GM23248 (cell line): Measurements from ENCODE around the gene RNF225. TPM values are rescaled to one million over a fixed set of nuclear protein-coding genes. Genes with fewer than 3 reads are reported as not detected.

Source experiments
- DNase-seq: peaks from one replicate; pipeline ENCODE4 v3.0.0-alpha.2; 2015
- H2AFZ ChIP-seq: fragments of 200-600 bp; sonication (generic); 2 replicates; pipeline ENCODE4 v1.6.1; 2016; ENCODE audit warnings: antibody characterized with exemption
- H3F3A ChIP-seq: fragments of 200-600 bp; sonication (generic); 2 replicates; pipeline ENCODE4 v1.6.1; 2016; ENCODE audit warnings: mild to moderate bottlenecking, antibody characterized with exemption, mixed run types; ENCODE audit not compliant: insufficient read depth
- H3K27ac ChIP-seq: fragments of 200-600 bp; sonication (generic); 2 replicates; pipeline ENCODE4 v1.5.1; 2016; ENCODE audit warnings: mild to moderate bottlenecking
- H3K27me3 ChIP-seq: fragments of 200-600 bp; sonication (generic); replicated peaks from 2 replicates; pipeline ENCODE4 v1.6.1; 2016; ENCODE audit warnings: mild to moderate bottlenecking; ENCODE audit not compliant: insufficient read depth
- H3K36me3 ChIP-seq: fragments of 200-600 bp; sonication (generic); 2 replicates; pipeline ENCODE4 v1.6.1; 2016; ENCODE audit warnings: low read depth, mild to moderate bottlenecking
- H3K4me1 ChIP-seq: fragments of 200-600 bp; sonication (generic); 2 replicates; pipeline ENCODE4 v1.6.1; 2016; ENCODE audit warnings: mild to moderate bottlenecking; ENCODE audit not compliant: insufficient read depth
- H3K4me2 ChIP-seq: fragments of 200-600 bp; sonication (generic); one replicate; pipeline ENCODE4 v1.6.1; 2016; ENCODE audit warnings: mild to moderate bottlenecking; ENCODE audit not compliant: unreplicated experiment
- H3K4me3 ChIP-seq: fragments of 200-600 bp; sonication (generic); 2 replicates; pipeline ENCODE4 v1.5.1; 2016; ENCODE audit warnings: mild to moderate bottlenecking
- H3K79me2 ChIP-seq: fragments of 200-600 bp; sonication (generic); 2 replicates; pipeline ENCODE4 v1.6.1; 2016; ENCODE audit warnings: mild to moderate bottlenecking; ENCODE audit not compliant: insufficient read depth
- H3K9ac ChIP-seq: fragments of 200-600 bp; sonication (generic); 2 replicates; pipeline ENCODE4 v1.6.1; 2016; ENCODE audit warnings: mild to moderate bottlenecking
- H3K9me2 ChIP-seq: fragments of 200-600 bp; sonication (generic); 2 replicates; pipeline ENCODE4 v1.6.1; 2016; ENCODE audit warnings: mixed run types, mild to moderate bottlenecking, moderate library complexity; ENCODE audit not compliant: insufficient read depth
- H3K9me3 ChIP-seq: fragments of 200-600 bp; sonication (generic); one replicate; pipeline ENCODE4 v1.6.1; 2017; ENCODE audit warnings: low read depth
- H4K20me1 ChIP-seq: fragments of 200-600 bp; sonication (generic); 2 replicates; pipeline ENCODE4 v1.6.0; 2016; ENCODE audit not compliant: insufficient read depth
- EZH2 ChIP-seq: fragments of 200-600 bp; sonication (generic); IDR thresholded peaks from 2 replicates; pipeline ENCODE4 v1.6.1; 2018; ENCODE audit warnings: antibody characterized with exemption, mild to moderate bottlenecking; ENCODE audit not compliant: insufficient read depth, poor library complexity, severe bottlenecking
- EZH2phosphoT487 ChIP-seq: fragments of 200-600 bp; sonication (generic); IDR thresholded peaks from 2 replicates; pipeline ENCODE4 v1.6.1; 2018; ENCODE audit warnings: antibody characterized with exemption, moderate library complexity, mild to moderate bottlenecking, low read depth; ENCODE audit not compliant: insufficient read depth
- WGBS, 2 experiments: methylation state at CpG; one replicate each; pipeline ENCODE4 v1.1.6; 2015 to 2017; ENCODE audit warnings: low lambda C conversion rate in 2 of 2, low coverage in 1 of 2; ENCODE audit errors: missing lambda C conversion rate in 2 of 2; 5-methylcytosine and 5-hydroxymethylcytosine counted together
- in situ Hi-C: fragments of 300-500 bp; cut with MboI; formaldehyde crosslinking; loops from 2 replicates; pipeline ENCODE4 v1.15.0; 2020
- polyA plus RNA-seq: library from polyadenylated mRNA; unstranded; fragments of >200 nt; fragmentation: Nextera tagmentation; extraction: Ambion mirVana; gene quantifications from 2 replicates; pipeline ENCODE4 v1.2.1, GENCODE V29; 2016
- total RNA-seq: library from RNA; depleted of rRNA; stranded (reverse); fragments of >200 nt; shearing (Covaris generic); gene quantifications from 2 replicates; pipeline ENCODE4 v1.2.3, GENCODE V29; 2014

RNF225 gene
- total and polyA plus RNA-seq, 2 experiments from 2014 or later: not detected

- no peak for DNase-seq
- no peaks in the 10 kb centered on the region for H3K36me3 ChIP-seq
- no peak overlapping the region for H3K27ac ChIP-seq
- no peaks in the 10 kb centered on the region for H3K9me3 ChIP-seq
- 80 to 86% methylated on average over 6 of the region's 6 CpGs for WGBS, 2 experiments
- H2AFZ ChIP-seq: no peak overlapping the region
- TF ChIP-seq EZH2phosphoT487: no peak
- no peak for TF ChIP-seq EZH2
- no peak overlapping the region for H3K4me3 ChIP-seq
- 0 out of 2 replicates have a peak, but pooled peaks cover 5% of the 10 kb centered on the region for H3F3A ChIP-seq
- no peaks in the 10 kb centered on the region for H3K9me2 ChIP-seq
- H3K9ac ChIP-seq: no peak overlapping the region
- H3K4me1 ChIP-seq: peaks cover 9% of the 10 kb centered on the region
- H3K27me3 ChIP-seq: no peaks in the 10 kb centered on the region
- peaks cover 33% of the 10 kb centered on the region for H3K79me2 ChIP-seq
- in situ Hi-C loops: no loop called here
- H4K20me1 ChIP-seq: no peaks in the 10 kb centered on the region
- H3K4me2 ChIP-seq: no peak overlapping the region
Measured at GRCh38 chr19:58379246-58379645, 16.2 kb upstream of the RNF225 start.

- Histone ChIP-seq H3K27ac (peak overlapping the region; percentile 76), H2AFZ (peak overlapping the region; percentile 87), H3K9me2 (no peaks in the 10 kb centered on the region), H4K20me1 (no peaks in the 10 kb centered on the region), H3K4me3 (peak overlapping the region; percentile 88), H3K4me2 (peak overlapping the region; percentile 78), H3K9ac (peak overlapping the region; percentile 89), H3K79me2 (peaks cover 36% of the 10 kb centered on the region), H3K4me1 (peaks cover 9% of the 10 kb centered on the region), H3F3A (0 out of 2 replicates have a peak, but pooled peaks cover 5% of the 10 kb centered on the region), H3K9me3 (no peaks in the 10 kb centered on the region), H3K27me3 (no peaks in the 10 kb centered on the region), H3K36me3 (no peaks in the 10 kb centered on the region)
- TF ChIP-seq EZH2: no peak
- DNase-seq: peak; percentile 55
- 1 to 2% methylated on average over 21 to 24 of the region's 24 CpGs for WGBS, 2 experiments
- in situ Hi-C loops: no loop called here
Measured at GRCh38 chr19:58380037-58380661, 15.3 kb upstream of the RNF225 start.

GRCh38 chr19:58380662-58381459 is 14.6 kb upstream of the RNF225 start, which contains the start of gene ZNF837:
Gene ZNF837 (minus strand): TSS chr19:58381030. CDS start chr19:58369332, 11,698 bp downstream.
- Histone ChIP-seq H3K36me3 (no peaks in the 10 kb centered on the region), H3K4me1 (peaks cover 14% of the 10 kb centered on the region), H3K4me2 (peak within 1 kb of the TSS; percentile 82), H3K27ac (peak within 1 kb of the TSS; percentile 76), H3K9me3 (no peaks in the 10 kb centered on the region), H4K20me1 (no peaks in the 10 kb centered on the region), H3K9ac (peak within 1 kb of the TSS; percentile 89), H3K9me2 (no peaks in the 10 kb centered on the region), H3K4me3 (peak within 1 kb of the TSS; percentile 88), H3F3A (0 out of 2 replicates have a peak, but pooled peaks cover 5% of the 10 kb centered on the region), H3K79me2 (peaks cover 44% of the 10 kb centered on the region), H3K27me3 (no peaks in the 10 kb centered on the region), H2AFZ (peak within 1 kb of the TSS; percentile 87)
- in situ Hi-C loops: no loop called here
- TF ChIP-seq EZH2phosphoT487: no peak
- peak; percentile 100 for DNase-seq
- WGBS, 2 experiments: 1% methylated on average over 47 to 83 of the region's 83 CpGs

- peak overlapping the region; percentile 82 for H3K4me2 ChIP-seq
- H3K36me3 ChIP-seq: no peaks in the 10 kb centered on the region
- H3K9me3 ChIP-seq: no peaks in the 10 kb centered on the region
- TF ChIP-seq EZH2 (no peak), EZH2phosphoT487 (no peak)
- DNase-seq: no peak
- H3F3A ChIP-seq: 0 out of 2 replicates have a peak, but pooled peaks cover 5% of the 10 kb centered on the region
- H2AFZ ChIP-seq: peak overlapping the region; percentile 45
- peak overlapping the region; percentile 88 for H3K4me3 ChIP-seq
- H3K79me2 ChIP-seq: peaks cover 48% of the 10 kb centered on the region
- WGBS, 2 experiments: 32 to 46% methylated on average over 13 to 26 of the region's 26 CpGs
- peak overlapping the region; percentile 76 for H3K27ac ChIP-seq
- peak overlapping the region; percentile 89 for H3K9ac ChIP-seq
- in situ Hi-C loops: no loop called here
- H3K27me3 ChIP-seq: no peaks in the 10 kb centered on the region
- H3K9me2 ChIP-seq: no peaks in the 10 kb centered on the region
- H3K4me1 ChIP-seq: peaks cover 16% of the 10 kb centered on the region
- no peaks in the 10 kb centered on the region for H4K20me1 ChIP-seq
Measured at GRCh38 chr19:58381460-58382212, 13.8 kb upstream of the RNF225 start.
